ENCODE data around the gene MARCHF3. TPM values are rescaled to one million over a fixed set of nuclear protein-coding genes. Genes with fewer than 3 reads are reported as not detected.

The MARCHF3 gene
- total and polyA plus RNA-seq, 2 donors (not counting 3 experiments of a cell fraction or from before 2014, with no cell fraction given) = 31.9 to 35.0 TPM

GRCh38 chr5:127012916-127013315 lies 17.4 kb downstream of the MARCHF3 start:
- TF ChIP-seq CTCF (IDR thresholded peaks at IDR 0.05; ENCODE audit: extremely low read depth in 1 of 2, insufficient read depth in 1 of 2, low read depth in 1 of 2, low read length in 2 of 2) = no peak
- TF ChIP-seq MYC (IDR thresholded peaks at IDR 0.05; ENCODE audit: low read depth, low read length) = peak; percentile 14
- no peak for TF ChIP-seq EZH2 (IDR thresholded peaks at IDR 0.05; ENCODE audit: borderline replicate concordance, low read depth, low read length, severe bottlenecking)
- no peak for TF ChIP-seq POLR2A (IDR thresholded peaks at IDR 0.05; ENCODE audit: low read depth, low read length)
- TF ChIP-seq GATA2 (IDR thresholded peaks at IDR 0.05; ENCODE audit: insufficient read depth, insufficient read length, low read depth, low read length) = no peak
- TF ChIP-seq POLR2AphosphoS5 (IDR thresholded peaks at IDR 0.05; ENCODE audit: insufficient read depth, low read depth, low read length) = no peak
- peak; percentile 31 for TF ChIP-seq FOS (IDR thresholded peaks at IDR 0.05; ENCODE audit: borderline replicate concordance, insufficient read depth, low read length)
- peak; percentile 90 for TF ChIP-seq MAX (IDR thresholded peaks at IDR 0.05; ENCODE audit: insufficient read depth, insufficient read length)
- peak; percentile 6 for TF ChIP-seq JUN (IDR thresholded peaks at IDR 0.05; ENCODE audit: borderline replicate concordance, insufficient read depth, insufficient read length, low read depth)
- DNase-seq (ENCODE audit: low read depth, low spot score) = peak; percentile 82
- Histone ChIP-seq H4K20me1 (replicated peaks; ENCODE audit: control insufficient read depth, extremely low read depth, insufficient read depth, low read length) (no peaks in the 10 kb centered on the region), H3K79me2 (ENCODE audit: control insufficient read depth, insufficient read depth, low read length) (peaks cover 82% of the 10 kb centered on the region), H2AFZ (ENCODE audit: low read depth, low read length) (no peak overlapping the region), H3K27me3 (ENCODE audit: control insufficient read depth in 2 of 2, insufficient read depth in 2 of 2, low read length in 2 of 2) (no peaks in the 10 kb centered on the region), H3K4me2 (ENCODE audit: insufficient read depth, low read length) (peak overlapping the region; percentile 98), H3K4me3 (replicated peaks in 1 of 3; ENCODE audit: insufficient read depth in 1 of 3, low read depth in 1 of 3, low read length in 3 of 3) (peak overlapping the region in 1 of 3 experiments; percentile 50), H3K9me1 (replicated peaks; ENCODE audit: control insufficient read depth, extremely low read depth, insufficient read depth, low read length) (no peaks in the 10 kb centered on the region), H3K9ac (replicated peaks; ENCODE audit: extremely low read depth, insufficient read depth, low read length) (peak overlapping the region; percentile 62), H3K27ac (ENCODE audit: insufficient read depth, low read depth, low read length) (peak overlapping the region; percentile 83), H3K4me1 (ENCODE audit: control insufficient read depth, extremely low read depth, insufficient read depth, low read length) (peaks cover 40% of the 10 kb centered on the region), H3K9me3 (replicated peaks; ENCODE audit: control insufficient read depth, insufficient read depth, low read length) (no peaks in the 10 kb centered on the region), H3K36me3 (ENCODE audit: control insufficient read depth in 2 of 2, extremely low read depth in 1 of 2, insufficient read depth in 2 of 2, low read length in 2 of 2) (no peaks in the 10 kb centered on the region)
- intact Hi-C loops (cut with micrococcal nuclease) = loop anchor here (1.0 to 5.0 kb wide), 4 partner anchors 17 to 96 kb away; partner anchors contain the start of gene MARCHF3
- ChIA-PET CTCF (interaction anchor here (0.6 to 5.0 kb wide), 5 partner anchors 16 to 221 kb away, joined by 3 to 24 read pairs (median 4); no protein-coding TSS in a partner anchor), POLR2A (no interaction called here)
- peak; percentile 52 for FAIRE-seq
- dilution Hi-C loops (cut with MboI; ENCODE audit: extremely low pct_ligation_motif_present, low sequenced_read_pairs) = no loop called here
- BruUV-seq (replicated peaks) = TSS peak; percentile 78

Measured in endothelial cell of umbilical vein (primary cell).